GM18909 (cell line): ENCODE measurements around the gene RBM18.

Experiments
- ATAC-seq: cut with Tn5 transposase; IDR thresholded peaks from one replicate; pipeline ENCODE4 v1.9.1; 2021; ENCODE audit warnings: mild to moderate bottlenecking; ENCODE audit not compliant: unreplicated experiment, poor library complexity

RBM18 gene

GRCh38 chr9:122261469-122261881 lies 3.2 kb downstream of the RBM18 start:
- no peak for ATAC-seq

- ATAC-seq, result no peak
These were observed 5.7 kb downstream of the RBM18 start for GRCh38 chr9:122258886-122259415.

DNA sequence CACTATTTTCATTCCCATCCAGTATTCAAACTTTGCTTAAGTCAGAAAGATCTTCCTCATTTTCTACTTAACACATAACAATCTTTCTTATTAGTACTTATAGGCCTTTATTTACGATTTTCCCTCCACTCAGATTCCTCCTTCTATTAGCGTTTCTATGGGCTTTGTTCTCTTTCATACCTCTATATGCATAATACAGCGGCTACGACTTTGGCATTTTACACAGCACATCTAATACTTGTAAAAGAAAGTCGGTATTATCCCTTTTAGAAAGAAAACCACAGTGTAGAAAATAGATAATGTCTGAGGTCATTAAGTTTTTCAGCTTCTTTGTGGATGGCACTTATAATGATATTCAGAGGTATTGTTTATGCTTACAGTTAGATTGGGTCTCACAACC lies 8.4 kb downstream of the RBM18 start:
- no peak for ATAC-seq

DNA sequence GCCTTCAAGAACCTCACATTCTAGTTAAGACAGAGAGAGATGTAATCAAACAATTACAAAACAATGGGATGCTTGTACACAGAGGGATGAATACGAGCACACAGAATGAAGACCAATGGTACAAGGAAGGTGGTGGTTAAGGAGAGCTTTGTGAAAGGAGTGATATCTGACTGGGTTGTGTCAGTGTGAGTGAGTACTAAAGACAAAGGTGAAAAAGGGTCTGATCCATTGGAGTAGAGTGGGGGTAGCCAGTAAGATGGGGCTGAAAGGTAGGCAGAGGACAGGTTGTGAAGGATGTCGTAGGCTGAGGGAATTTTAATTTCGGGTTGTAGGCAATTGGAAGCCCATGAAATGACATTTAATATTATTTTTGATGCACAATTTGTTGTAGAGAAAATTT lies 9.9 kb downstream of the RBM18 start:
- ATAC-seq, result no peak

GRCh38 chr9:122252796-122253195 lies 11.8 kb downstream of the RBM18 start:
- no peak for ATAC-seq

- no peak for ATAC-seq
These were observed 13.3 kb downstream of the RBM18 start for GRCh38 chr9:122251351-122251750.

- no peak for ATAC-seq
These were observed 16.2 kb downstream of the RBM18 start for GRCh38 chr9:122248448-122248865.

- no peak for ATAC-seq
These were observed 18.0 kb downstream of the RBM18 start for GRCh38 chr9:122246666-122247065.

GRCh38 chr9:122244349-122244748 lies 20.3 kb downstream of the RBM18 start:
- ATAC-seq, result no peak

DNA sequence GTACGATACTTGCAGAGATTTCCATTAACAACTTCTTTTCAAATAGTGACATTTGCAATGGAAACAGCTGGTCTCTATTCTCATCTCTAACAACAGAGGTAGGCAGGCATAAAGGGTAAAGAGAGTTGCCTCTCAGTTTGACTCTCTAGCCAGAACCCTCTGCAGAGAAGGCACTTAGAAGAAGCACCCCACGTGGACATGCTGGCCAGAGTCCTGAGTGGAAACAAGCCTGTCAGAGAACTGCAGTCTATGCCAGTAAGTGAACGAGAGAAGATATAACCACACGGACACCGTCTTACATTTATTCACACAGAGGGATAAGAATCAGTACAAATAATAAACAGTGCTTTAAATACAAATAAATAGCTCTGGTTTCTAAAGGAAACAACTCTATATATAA lies 24.9 kb downstream of the RBM18 start:
- ATAC-seq, result no peak

GRCh38 chr9:122236681-122237080 lies 28.0 kb downstream of the RBM18 start:
- no peak for ATAC-seq

- no peak for ATAC-seq
These were observed 30.5 kb downstream of the RBM18 start for GRCh38 chr9:122234022-122234748.

DNA sequence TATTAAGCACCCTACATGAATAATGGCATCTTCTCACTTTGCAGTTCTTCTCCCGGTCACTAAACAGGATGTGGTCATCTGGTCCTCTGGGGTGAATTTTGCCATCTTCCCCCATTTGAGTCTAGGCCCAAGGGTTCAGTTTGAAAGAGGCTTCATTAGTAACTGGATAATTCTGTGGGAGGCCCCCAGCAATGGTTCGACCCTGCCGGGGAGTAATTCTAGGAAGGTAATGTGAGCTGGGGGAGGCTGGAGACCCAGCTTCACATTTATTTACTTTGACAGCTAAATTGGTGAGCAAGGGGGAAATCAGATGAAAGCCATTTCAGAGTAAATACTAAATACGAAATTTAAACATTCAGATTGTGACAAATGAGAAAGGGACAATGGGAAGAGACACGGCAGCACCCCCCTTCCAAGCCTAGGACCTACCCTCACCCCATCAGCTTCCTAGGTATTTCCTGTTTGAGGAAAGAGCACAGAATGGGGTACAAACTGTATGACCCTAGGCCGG lies 31.8 kb downstream of the RBM18 start:
- no peak for ATAC-seq

GRCh38 chr9:122229485-122229837 lies 35.2 kb downstream of the RBM18 start:
- no peak for ATAC-seq

- ATAC-seq, result no peak
These were observed 35.8 kb downstream of the RBM18 start, which contains the start of gene LHX6 for GRCh38 chr9:122228568-122229484. LHX6 (minus strand) TSS chr9:122228957; CDS start chr9:122228740, 217 bp downstream.

GRCh38 chr9:122228191-122228567 lies 36.5 kb downstream of the RBM18 start:
- no peak for ATAC-seq

- no peak for ATAC-seq
These were observed 37.1 kb downstream of the RBM18 start for GRCh38 chr9:122227575-122227900.

GRCh38 chr9:122226758-122227574 lies 37.7 kb downstream of the RBM18 start:
- ATAC-seq, result no peak

DNA sequence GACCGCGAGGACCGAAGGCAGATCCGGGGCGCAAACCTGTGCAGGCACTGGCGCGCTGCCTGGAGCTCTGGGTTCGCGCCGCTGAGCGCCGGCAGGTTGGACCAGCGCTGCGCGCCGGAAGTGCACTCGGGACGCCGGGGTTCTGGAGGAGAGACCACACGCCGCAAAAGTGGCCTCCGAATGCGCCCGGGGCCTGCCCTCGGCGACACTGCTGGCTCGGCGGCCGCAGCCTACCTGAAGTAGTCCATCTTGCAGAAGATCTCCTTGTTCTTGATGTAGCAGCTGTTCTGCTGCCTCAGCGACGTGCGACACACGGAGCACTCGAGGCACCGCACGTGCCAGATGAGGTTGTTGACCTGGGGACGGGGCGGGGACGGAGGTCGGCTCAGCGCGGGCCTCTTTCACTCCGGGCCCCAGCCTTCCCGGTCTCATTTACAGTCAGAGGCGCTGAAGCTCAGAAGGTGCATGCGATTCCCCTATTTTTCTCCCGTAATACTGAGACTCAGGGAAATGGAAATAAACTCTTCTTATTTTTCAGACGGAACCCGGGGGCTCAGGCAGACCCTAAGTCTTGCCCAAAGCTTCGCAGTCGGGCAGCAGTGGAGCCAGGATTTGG lies 38.4 kb downstream of the RBM18 start:
- no peak for ATAC-seq
